HUES48 (cell line): ENCODE measurements around the gene ENDOU.

Source experiments
- H3K27ac ChIP-seq: one replicate; pipeline ENCODE4 v1.7.0; 2013; ENCODE audit warnings: low read depth, low read length, inconsistent platforms
- H3K27me3 ChIP-seq: 2 replicates; pipeline ENCODE4 v1.6.1; 2013; ENCODE audit warnings: mild to moderate bottlenecking, low read length; ENCODE audit not compliant: control insufficient read depth, insufficient read depth
- H3K36me3 ChIP-seq: 2 replicates; pipeline ENCODE4 v1.6.1; 2013; ENCODE audit warnings: low read length; ENCODE audit not compliant: control insufficient read depth, insufficient read depth
- H3K4me1 ChIP-seq: 2 replicates; pipeline ENCODE4 v1.6.1; 2013; ENCODE audit warnings: mild to moderate bottlenecking, low read length; ENCODE audit not compliant: control insufficient read depth, insufficient read depth
- H3K4me3 ChIP-seq: 2 replicates; pipeline ENCODE4 v1.5.1; 2013; ENCODE audit warnings: mild to moderate bottlenecking, low read depth, low read length
- H3K9ac ChIP-seq: 2 replicates; pipeline ENCODE4 v1.6.1; 2013; ENCODE audit warnings: mild to moderate bottlenecking, low read depth, low read length, moderate library complexity
- H3K9me3 ChIP-seq: 2 replicates; pipeline ENCODE4 v1.6.1; 2013; ENCODE audit warnings: low read length; ENCODE audit not compliant: control insufficient read depth, insufficient read depth

Gene ENDOU

GRCh38 chr12:47715877-47716548 is 9.3 kb downstream of the ENDOU start:
- Histone ChIP-seq H3K27ac (no peak overlapping the region), H3K4me3 (no peak overlapping the region)

GRCh38 chr12:47715393-47715876 is 9.9 kb downstream of the ENDOU start:
- Histone ChIP-seq H3K9me3 (no peaks in the 10 kb centered on the region), H3K9ac (no peak overlapping the region), H3K27me3 (peaks cover 11% of the 10 kb centered on the region), H3K4me1 (peaks cover 11% of the 10 kb centered on the region), H3K4me3 (no peak overlapping the region), H3K27ac (no peak overlapping the region), H3K36me3 (no peaks in the 10 kb centered on the region)

More at GRCh38 chr12:47715877-47716548, 9.3 kb downstream of the ENDOU start:
- Histone ChIP-seq H3K27me3 (peaks cover 11% of the 10 kb centered on the region), H3K36me3 (no peaks in the 10 kb centered on the region), H3K9ac (no peak overlapping the region), H3K9me3 (no peaks in the 10 kb centered on the region), H3K4me1 (peaks cover 11% of the 10 kb centered on the region)

- no peaks in the 10 kb centered on the region for H3K36me3 ChIP-seq
- H3K4me3 ChIP-seq = no peak overlapping the region
- H3K9ac ChIP-seq = no peak overlapping the region
Measured at GRCh38 chr12:47714826-47715386, 10.4 kb downstream of the ENDOU start.

GRCh38 chr12:47712171-47712570 is 13.1 kb downstream of the ENDOU start:
- Histone ChIP-seq H3K4me1 (peaks cover under 1% of the 10 kb centered on the region; the same call in 1 of the 2 replicates), H3K9me3 (no peaks in the 10 kb centered on the region), H3K4me3 (no peak overlapping the region), H3K36me3 (no peaks in the 10 kb centered on the region), H3K27me3 (peaks cover 9% of the 10 kb centered on the region), H3K9ac (no peak overlapping the region), H3K27ac (no peak overlapping the region)

More at GRCh38 chr12:47714826-47715386, 10.4 kb downstream of the ENDOU start:
- Histone ChIP-seq H3K27ac (no peak overlapping the region), H3K9me3 (no peaks in the 10 kb centered on the region), H3K4me1 (peaks cover 11% of the 10 kb centered on the region), H3K27me3 (peaks cover 11% of the 10 kb centered on the region)

GRCh38 chr12:47711448-47711847 is 13.8 kb downstream of the ENDOU start:
- Histone ChIP-seq H3K27me3 (peaks cover 2% of the 10 kb centered on the region), H3K27ac (no peak overlapping the region), H3K4me1 (peaks cover 5% of the 10 kb centered on the region), H3K9me3 (no peaks in the 10 kb centered on the region), H3K9ac (no peak overlapping the region), H3K4me3 (no peak overlapping the region), H3K36me3 (no peaks in the 10 kb centered on the region)

GRCh38 chr12:47710278-47710677 is 15.0 kb downstream of the ENDOU start:
- no peak overlapping the region for H3K9ac ChIP-seq
- H3K36me3 ChIP-seq = no peaks in the 10 kb centered on the region
- peaks cover 10% of the 10 kb centered on the region for H3K4me1 ChIP-seq
- H3K27me3 ChIP-seq = no peaks in the 10 kb centered on the region
- no peak overlapping the region for H3K27ac ChIP-seq
- H3K4me3 ChIP-seq = no peak overlapping the region
- no peaks in the 10 kb centered on the region for H3K9me3 ChIP-seq

GRCh38 chr12:47709671-47710070 is 15.6 kb downstream of the ENDOU start:
- Histone ChIP-seq H3K27ac (no peak overlapping the region), H3K9me3 (no peaks in the 10 kb centered on the region), H3K4me3 (no peak overlapping the region), H3K36me3 (no peaks in the 10 kb centered on the region), H3K4me1 (peaks cover 10% of the 10 kb centered on the region), H3K27me3 (no peaks in the 10 kb centered on the region), H3K9ac (no peak overlapping the region)

GRCh38 chr12:47709237-47709636 is 16.1 kb downstream of the ENDOU start:
- Histone ChIP-seq H3K4me3 (no peak overlapping the region), H3K4me1 (peaks cover 10% of the 10 kb centered on the region), H3K36me3 (no peaks in the 10 kb centered on the region), H3K9ac (no peak overlapping the region), H3K27ac (no peak overlapping the region), H3K9me3 (no peaks in the 10 kb centered on the region), H3K27me3 (no peaks in the 10 kb centered on the region)

GRCh38 chr12:47707905-47708543 is 17.3 kb downstream of the ENDOU start:
- no peaks in the 10 kb centered on the region for H3K27me3 ChIP-seq
- H3K36me3 ChIP-seq = no peaks in the 10 kb centered on the region
- H3K9me3 ChIP-seq = no peaks in the 10 kb centered on the region
- no peak overlapping the region for H3K9ac ChIP-seq
- no peak overlapping the region for H3K4me3 ChIP-seq
- H3K4me1 ChIP-seq = peaks cover 10% of the 10 kb centered on the region
- H3K27ac ChIP-seq = no peak overlapping the region

GRCh38 chr12:47707355-47707754 is 17.9 kb downstream of the ENDOU start:
- Histone ChIP-seq H3K27me3 (no peaks in the 10 kb centered on the region), H3K9ac (no peak overlapping the region), H3K4me3 (no peak overlapping the region), H3K27ac (no peak overlapping the region), H3K36me3 (0 out of 2 replicates have a peak, but pooled peaks cover 4% of the 10 kb centered on the region), H3K4me1 (peaks cover 10% of the 10 kb centered on the region), H3K9me3 (no peaks in the 10 kb centered on the region)
